ENCODE results near the gene ZNF385B.

Gene ZNF385B

GRCh38 chr2:179581605-179582004 is 279.8 kb downstream of the ZNF385B start:
- H3K4me3 ChIP-seq (ENCODE audit: low read depth, low read length), result no peak overlapping the region
- TF ChIP-seq CTCF (IDR thresholded peaks at IDR 0.05; ENCODE audit: insufficient read depth, low read depth, low read length, missing control alignments), result no peak
- no peak for DNase-seq (ENCODE audit: low read depth)

GRCh38 chr2:179580378-179581146 is 280.9 kb downstream of the ZNF385B start:
- TF ChIP-seq CTCF (IDR thresholded peaks at IDR 0.05; ENCODE audit: insufficient read depth, low read depth, low read length, missing control alignments), result no peak
- H3K4me3 ChIP-seq (ENCODE audit: low read depth, low read length), result no peak overlapping the region
- DNase-seq (ENCODE audit: low read depth), result no peak

GRCh38 chr2:179579800-179580199 is 281.6 kb downstream of the ZNF385B start:
- no peak overlapping the region for H3K4me3 ChIP-seq (ENCODE audit: low read depth, low read length)
- TF ChIP-seq CTCF (IDR thresholded peaks at IDR 0.05; ENCODE audit: insufficient read depth, low read depth, low read length, missing control alignments), result no peak
- no peak for DNase-seq (ENCODE audit: low read depth)

GRCh38 chr2:179578171-179578916 is 283.1 kb downstream of the ZNF385B start:
- no peak for DNase-seq (ENCODE audit: low read depth)
- TF ChIP-seq CTCF (IDR thresholded peaks at IDR 0.05; ENCODE audit: insufficient read depth, low read depth, low read length, missing control alignments), result no peak
- H3K4me3 ChIP-seq (ENCODE audit: low read depth, low read length), result no peak overlapping the region

GRCh38 chr2:179574061-179574519 is 287.3 kb downstream of the ZNF385B start:
- no peak for DNase-seq (ENCODE audit: low read depth)
- no peak for TF ChIP-seq CTCF (IDR thresholded peaks at IDR 0.05; ENCODE audit: insufficient read depth, low read depth, low read length, missing control alignments)
- no peak overlapping the region for H3K4me3 ChIP-seq (ENCODE audit: low read depth, low read length)

GRCh38 chr2:179572544-179572943 is 288.9 kb downstream of the ZNF385B start:
- DNase-seq (ENCODE audit: low read depth), result no peak
- no peak for TF ChIP-seq CTCF (IDR thresholded peaks at IDR 0.05; ENCODE audit: insufficient read depth, low read depth, low read length, missing control alignments)
- H3K4me3 ChIP-seq (ENCODE audit: low read depth, low read length), result no peak overlapping the region

Data from GM12865 (cell line).